HepG2 (cell line): ENCODE measurements around the gene USP5. TPM values are rescaled to one million over a fixed set of nuclear protein-coding genes. Genes with fewer than 3 reads are reported as not detected.

ENCODE experiments used
- AHR ChIP-seq: IDR thresholded peaks from 2 replicates; pipeline ENCODE4 v1.6.1; 2018; ENCODE audit warnings: missing genetic modification reagents, missing compliant biosample characterization
- ARNT2 ChIP-seq: sonication (generic); formaldehyde crosslinking; IDR thresholded peaks from 2 replicates; pipeline ENCODE4 v1.8.0; 2022; ENCODE audit warnings: mild to moderate bottlenecking, low read depth, missing genetic modification reagents, moderate library complexity
- BORCS8-MEF2B ChIP-seq: sonication (generic); formaldehyde crosslinking; IDR thresholded peaks from 2 replicates; pipeline ENCODE4 v1.8.0; 2022; ENCODE audit warnings: mild to moderate bottlenecking, missing genetic modification reagents
- EHMT2 ChIP-seq: fragments of 200-600 bp; sonication (generic); IDR thresholded peaks from 2 replicates; pipeline ENCODE4 v1.7.0; 2017; ENCODE audit warnings: antibody characterized with exemption, low read depth, low read length, borderline replicate concordance
- FOXJ3 ChIP-seq: sonication (generic); formaldehyde crosslinking; IDR thresholded peaks from 2 replicates; pipeline ENCODE4 v1.4.0; 2020; ENCODE audit warnings: missing genetic modification reagents, mild to moderate bottlenecking, borderline replicate concordance
- FOXP1 ChIP-seq, 2 experiments: fragments of 450-650 bp in 1 of 2; IDR thresholded peaks; 2 replicates each; pipeline ENCODE4 v1.6.1; 2017 to 2018; ENCODE audit warnings: antibody characterized with exemption in 1 of 2
- GTF3A ChIP-seq: sonication (generic); formaldehyde crosslinking; conservative IDR thresholded peaks from 2 replicates; pipeline ENCODE4 v1.4.0; 2020; ENCODE audit warnings: mild to moderate bottlenecking, missing genetic modification reagents
- HDAC2 ChIP-seq: sonication (generic); formaldehyde crosslinking; IDR thresholded peaks from 2 replicates; pipeline ENCODE4 v1.4.0; 2020; ENCODE audit warnings: missing genetic modification reagents
- HNRNPLL ChIP-seq: fragments of 200-400 bp; formaldehyde crosslinking; IDR thresholded peaks from 2 replicates; pipeline ENCODE4 v1.6.1; 2017; ENCODE audit warnings: mild to moderate bottlenecking, low read depth, low read length; ENCODE audit not compliant: poor library complexity, severe bottlenecking
- IRF2 ChIP-seq: IDR thresholded peaks from 2 replicates; pipeline ENCODE4 v1.6.1; 2018; ENCODE audit warnings: missing genetic modification reagents, missing compliant biosample characterization
- JUND ChIP-seq: sonication (generic); formaldehyde crosslinking; IDR thresholded peaks from 2 replicates; pipeline ENCODE4 v1.8.0; 2022; ENCODE audit warnings: mild to moderate bottlenecking, missing genetic modification reagents
- KLF12 ChIP-seq: sonication (generic); formaldehyde crosslinking; IDR thresholded peaks from 2 replicates; pipeline ENCODE4 v1.4.0; 2020; ENCODE audit warnings: missing genetic modification reagents, borderline replicate concordance
- MED1 ChIP-seq: sonication (generic); formaldehyde crosslinking; IDR thresholded peaks from 2 replicates; pipeline ENCODE4 v1.4.0; 2020; ENCODE audit warnings: missing genetic modification reagents
- MIER2 ChIP-seq: IDR thresholded peaks from 2 replicates; pipeline ENCODE4 v1.6.1; 2016; ENCODE audit warnings: missing biosample characterization, missing genetic modification reagents
- MXI1 ChIP-seq: IDR thresholded peaks from 3 replicates; pipeline ENCODE4 v1.6.1; 2012; ENCODE audit warnings: low read depth, low read length, inconsistent platforms, borderline replicate concordance
- NCOR1 ChIP-seq: fragments of 200-600 bp; sonication (generic); IDR thresholded peaks from 2 replicates; pipeline ENCODE4 v1.7.0; 2017; ENCODE audit warnings: antibody characterized with exemption, low read length, borderline replicate concordance
- NFE2L1 ChIP-seq: sonication (generic); formaldehyde crosslinking; IDR thresholded peaks from 2 replicates; pipeline ENCODE4 v1.4.0; 2020; ENCODE audit warnings: missing genetic modification reagents, mild to moderate bottlenecking, borderline replicate concordance
- NPAS2 ChIP-seq: sonication (generic); formaldehyde crosslinking; IDR thresholded peaks from 2 replicates; pipeline ENCODE4 v1.8.0; 2022; ENCODE audit warnings: mild to moderate bottlenecking, missing genetic modification reagents, borderline replicate concordance
- REXO4 ChIP-seq: sonication (generic); formaldehyde crosslinking; IDR thresholded peaks from 2 replicates; pipeline ENCODE4 v1.8.0; 2022; ENCODE audit warnings: missing genetic modification reagents, mild to moderate bottlenecking, borderline replicate concordance
- SIX1 ChIP-seq: sonication (generic); formaldehyde crosslinking; IDR thresholded peaks from 2 replicates; pipeline ENCODE4 v1.4.0; 2020; ENCODE audit warnings: missing genetic modification reagents, borderline replicate concordance
- SMAD1 ChIP-seq: sonication (generic); formaldehyde crosslinking; IDR thresholded peaks from 2 replicates; pipeline ENCODE4 v1.4.0; 2020; ENCODE audit warnings: missing genetic modification reagents, low read depth, mild to moderate bottlenecking, borderline replicate concordance
- SMAD9 ChIP-seq: sonication (generic); formaldehyde crosslinking; IDR thresholded peaks from 2 replicates; pipeline ENCODE4 v1.5.1; 2020; ENCODE audit warnings: mild to moderate bottlenecking, missing genetic modification reagents
- SP4 ChIP-seq: sonication (generic); formaldehyde crosslinking; IDR thresholded peaks from 2 replicates; pipeline ENCODE4 v1.8.1; 2023; ENCODE audit warnings: mild to moderate bottlenecking, missing genetic modification reagents
- TRIM24 ChIP-seq: sonication (generic); formaldehyde crosslinking; IDR thresholded peaks from 2 replicates; pipeline ENCODE4 v1.8.0; 2022; ENCODE audit warnings: mild to moderate bottlenecking, missing genetic modification reagents
- ZNF251 ChIP-seq: sonication (generic); formaldehyde crosslinking; IDR thresholded peaks from 2 replicates; pipeline ENCODE4 v1.9.0; 2021; ENCODE audit warnings: mild to moderate bottlenecking, missing genetic modification reagents
- ZNF335 ChIP-seq: sonication (generic); formaldehyde crosslinking; IDR thresholded peaks from 2 replicates; pipeline ENCODE4 v1.4.0; 2020; ENCODE audit warnings: missing genetic modification reagents
- ZNF546 ChIP-seq: sonication (generic); formaldehyde crosslinking; conservative IDR thresholded peaks from 2 replicates; pipeline ENCODE4 v1.8.1; 2023; ENCODE audit warnings: mild to moderate bottlenecking, missing genetic modification reagents
- ZNF816 ChIP-seq: sonication (generic); formaldehyde crosslinking; IDR thresholded peaks from 2 replicates; pipeline ENCODE4 v1.8.0; 2022; ENCODE audit warnings: missing genetic modification reagents, mild to moderate bottlenecking, borderline replicate concordance
- ZSCAN22 ChIP-seq: sonication (generic); formaldehyde crosslinking; IDR thresholded peaks from 2 replicates; pipeline ENCODE4 v1.4.0; 2020; ENCODE audit warnings: mild to moderate bottlenecking, missing genetic modification reagents
- ZSCAN31 ChIP-seq: sonication (generic); formaldehyde crosslinking; IDR thresholded peaks from 2 replicates; pipeline ENCODE4 v1.5.0; 2020; ENCODE audit warnings: low read depth, mild to moderate bottlenecking, missing genetic modification reagents
- polyA plus RNA-seq, 8 experiments: library from polyadenylated mRNA; depleted of rRNA in 3 of 8; stranded (reverse) in 7 of 8; unstranded in 1 of 8; fragments of >200 nt; fragmentation: Illumina TruSeq in 4 of 8; extraction: Trizol in 4 of 8; gene quantifications; 2 replicates each; pipeline versions ENCODE4 v1.2.1 to v1.2.3, GENCODE V29; 2011 to 2016; ENCODE audit warnings: low read depth in 4 of 8, missing spikeins in 1 of 8, mixed read lengths in 1 of 8; ENCODE audit not compliant: insufficient read depth in 1 of 8
- total RNA-seq, 5 experiments: library from RNA; depleted of rRNA; stranded (reverse); fragments of >200 nt; fragmentation: Illumina TruSeq; extraction: Trizol; gene quantifications; 2 replicates each; pipeline ENCODE4 v1.2.3, GENCODE V29; 2016; ENCODE audit warnings: low read depth in 1 of 5
- TF ChIP-seq, protein P1 (sequence below): sonication (generic); formaldehyde crosslinking; IDR thresholded peaks from 2 replicates; pipeline ENCODE4 v1.5.0; 2020; ENCODE audit warnings: missing genetic modification reagents
- TF ChIP-seq, protein P2 (sequence below): sonication (generic); formaldehyde crosslinking; IDR thresholded peaks from 2 replicates; pipeline ENCODE4 v1.8.0; 2023; ENCODE audit warnings: mild to moderate bottlenecking, missing genetic modification reagents

Gene USP5
- total and polyA plus RNA-seq, 2 of the 13 experiments (the other 11 are each of a cell fraction or from before 2014, with no cell fraction given): 39.6 to 56.0 TPM

- TF ChIP-seq FOXP1 (IDR thresholded peaks at IDR 0.05) (no peak), FOXP1 (CRISPR knock-in tag; IDR thresholded peaks at IDR 0.05) (no peak), ZSCAN22 (no peak), REXO4 (CRISPR knock-in tag) (no peak), ZNF335 (CRISPR knock-in tag) (no peak), MED1 (no peak), HDAC2 (no peak), FOXJ3 (CRISPR knock-in tag) (no peak), NCOR1 (no peak; the same call in 1 of the 2 replicates), NPAS2 (no peak), JUND (CRISPR knock-in tag) (no peak), KLF12 (0 out of 2 replicates have a peak, but pooled peaks have one; percentile 21), NFE2L1 (no peak), ZNF816 (CRISPR knock-in tag) (no peak; the same call in 1 of the 2 replicates), MXI1 (peak; percentile 95; the same call in 2 of the 3 replicates), BORCS8-MEF2B (peak; percentile 86), MIER2 (CRISPR knock-in tag) (no peak), HNRNPLL (no peak), SIX1 (no peak), ZNF251 (no peak), IRF2 (no peak), ZNF546 (CRISPR knock-in tag) (no peak), AHR (CRISPR knock-in tag) (no peak), GTF3A (CRISPR knock-in tag) (no peak), SP4 (CRISPR knock-in tag) (peak; percentile 69), TRIM24 (CRISPR knock-in tag) (no peak), ZSCAN31 (no peak), EHMT2 (no peak), SMAD1 (CRISPR knock-in tag) (no peak), SMAD9 (CRISPR knock-in tag) (no peak), ARNT2 (no peak)
- TF ChIP-seq, protein P1, sequence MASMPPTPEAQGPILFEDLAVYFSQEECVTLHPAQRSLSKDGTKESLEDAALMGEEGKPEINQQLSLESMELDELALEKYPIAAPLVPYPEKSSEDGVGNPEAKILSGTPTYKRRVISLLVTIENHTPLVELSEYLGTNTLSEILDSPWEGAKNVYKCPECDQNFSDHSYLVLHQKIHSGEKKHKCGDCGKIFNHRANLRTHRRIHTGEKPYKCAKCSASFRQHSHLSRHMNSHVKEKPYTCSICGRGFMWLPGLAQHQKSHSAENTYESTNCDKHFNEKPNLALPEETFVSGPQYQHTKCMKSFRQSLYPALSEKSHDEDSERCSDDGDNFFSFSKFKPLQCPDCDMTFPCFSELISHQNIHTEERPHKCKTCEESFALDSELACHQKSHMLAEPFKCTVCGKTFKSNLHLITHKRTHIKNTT (CRISPR knock-in tag): no peak
- TF ChIP-seq, protein P2, sequence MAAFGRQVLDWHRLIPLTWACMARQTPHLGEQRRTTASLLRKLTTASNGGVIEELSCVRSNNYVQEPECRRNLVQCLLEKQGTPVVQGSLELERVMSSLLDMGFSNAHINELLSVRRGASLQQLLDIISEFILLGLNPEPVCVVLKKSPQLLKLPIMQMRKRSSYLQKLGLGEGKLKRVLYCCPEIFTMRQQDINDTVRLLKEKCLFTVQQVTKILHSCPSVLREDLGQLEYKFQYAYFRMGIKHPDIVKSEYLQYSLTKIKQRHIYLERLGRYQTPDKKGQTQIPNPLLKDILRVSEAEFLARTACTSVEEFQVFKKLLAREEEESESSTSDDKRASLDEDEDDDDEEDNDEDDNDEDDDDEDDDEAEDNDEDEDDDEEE: no peak
Observed at GRCh38 chr12:6851153-6851920, 613 bp upstream of the USP5 start, which contains the start of gene CDCA3 (continued).
